Kidney epithelial cell (primary cell): ENCODE measurements around the gene TP53RK. TPM values are rescaled to one million over a fixed set of nuclear protein-coding genes. Genes with fewer than 3 reads are reported as not detected.

ENCODE experiments used
- DNase-seq: peaks from one replicate; pipeline ENCODE4 v3.0.0-alpha.2; 2010; ENCODE audit warnings: low read depth
- H3K27me3 ChIP-seq: 2 replicates; pipeline ENCODE4 v1.6.0; 2011; ENCODE audit warnings: low read length; ENCODE audit not compliant: control insufficient read depth, insufficient read depth
- H3K36me3 ChIP-seq: 2 replicates; pipeline ENCODE4 v1.5.1; 2011; ENCODE audit warnings: low read length; ENCODE audit not compliant: control insufficient read depth, insufficient read depth
- H3K4me3 ChIP-seq: 2 replicates; pipeline ENCODE4 v1.5.1; 2011; ENCODE audit warnings: low read depth, mild to moderate bottlenecking, control low read depth, low read length
- total RNA-seq: library from RNA; depleted of rRNA; stranded (reverse); fragments of >200 nt; gene quantifications from 2 replicates; pipeline ENCODE4 v1.2.3, GENCODE V29; 2015
- TF ChIP-seq, protein P1 (sequence below): IDR thresholded peaks from 2 replicates; pipeline ENCODE4 v1.5.1; 2011; ENCODE audit warnings: mild to moderate bottlenecking, moderate library complexity, low read length, control low read depth, inconsistent platforms; ENCODE audit not compliant: insufficient read depth, poor library complexity, severe bottlenecking

Gene TP53RK
- total RNA-seq, 1 donor from 2014 or later = 20.5 TPM

GRCh38 chr20:46709459-46710152 is 20.4 kb upstream of the TP53RK start, which contains the start of gene SLC2A10:
SLC2A10 (plus strand) TSS chr20:46709649; CDS start chr20:46709737, 88 bp downstream.
- TF ChIP-seq, protein P1, sequence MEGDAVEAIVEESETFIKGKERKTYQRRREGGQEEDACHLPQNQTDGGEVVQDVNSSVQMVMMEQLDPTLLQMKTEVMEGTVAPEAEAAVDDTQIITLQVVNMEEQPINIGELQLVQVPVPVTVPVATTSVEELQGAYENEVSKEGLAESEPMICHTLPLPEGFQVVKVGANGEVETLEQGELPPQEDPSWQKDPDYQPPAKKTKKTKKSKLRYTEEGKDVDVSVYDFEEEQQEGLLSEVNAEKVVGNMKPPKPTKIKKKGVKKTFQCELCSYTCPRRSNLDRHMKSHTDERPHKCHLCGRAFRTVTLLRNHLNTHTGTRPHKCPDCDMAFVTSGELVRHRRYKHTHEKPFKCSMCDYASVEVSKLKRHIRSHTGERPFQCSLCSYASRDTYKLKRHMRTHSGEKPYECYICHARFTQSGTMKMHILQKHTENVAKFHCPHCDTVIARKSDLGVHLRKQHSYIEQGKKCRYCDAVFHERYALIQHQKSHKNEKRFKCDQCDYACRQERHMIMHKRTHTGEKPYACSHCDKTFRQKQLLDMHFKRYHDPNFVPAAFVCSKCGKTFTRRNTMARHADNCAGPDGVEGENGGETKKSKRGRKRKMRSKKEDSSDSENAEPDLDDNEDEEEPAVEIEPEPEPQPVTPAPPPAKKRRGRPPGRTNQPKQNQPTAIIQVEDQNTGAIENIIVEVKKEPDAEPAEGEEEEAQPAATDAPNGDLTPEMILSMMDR = peak; percentile 4
- peak within 1 kb of the TSS; percentile 59 for H3K4me3 ChIP-seq
- no peaks in the 10 kb centered on the region for H3K27me3 ChIP-seq
- no peaks in the 10 kb centered on the region for H3K36me3 ChIP-seq
- no peak for DNase-seq

DNA sequence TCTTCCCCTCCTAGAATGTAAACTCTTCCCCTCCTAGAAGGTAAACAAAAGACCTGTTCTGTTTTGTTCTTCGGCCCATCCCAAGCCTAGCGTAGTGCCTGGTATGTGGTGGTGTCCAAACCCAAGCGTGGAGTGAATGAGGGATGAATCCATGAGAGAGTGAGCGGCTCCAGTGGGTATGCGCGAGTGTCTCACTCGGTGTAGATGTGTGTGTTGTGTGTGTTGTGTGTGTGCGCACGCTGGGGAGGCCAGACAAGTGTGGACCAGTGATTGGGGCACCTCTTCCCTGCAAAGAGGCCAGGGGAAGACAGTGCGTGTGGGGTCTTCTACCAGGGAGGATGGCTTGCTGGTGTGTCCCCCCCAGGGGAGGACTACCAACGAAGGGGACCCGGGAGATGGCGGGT is 19.8 kb upstream of the TP53RK start:
- TF ChIP-seq, protein P1 = no peak
- Histone ChIP-seq H3K4me3 (peak overlapping the region; percentile 59), H3K36me3 (no peaks in the 10 kb centered on the region), H3K27me3 (no peaks in the 10 kb centered on the region)
- no peak for DNase-seq

DNA sequence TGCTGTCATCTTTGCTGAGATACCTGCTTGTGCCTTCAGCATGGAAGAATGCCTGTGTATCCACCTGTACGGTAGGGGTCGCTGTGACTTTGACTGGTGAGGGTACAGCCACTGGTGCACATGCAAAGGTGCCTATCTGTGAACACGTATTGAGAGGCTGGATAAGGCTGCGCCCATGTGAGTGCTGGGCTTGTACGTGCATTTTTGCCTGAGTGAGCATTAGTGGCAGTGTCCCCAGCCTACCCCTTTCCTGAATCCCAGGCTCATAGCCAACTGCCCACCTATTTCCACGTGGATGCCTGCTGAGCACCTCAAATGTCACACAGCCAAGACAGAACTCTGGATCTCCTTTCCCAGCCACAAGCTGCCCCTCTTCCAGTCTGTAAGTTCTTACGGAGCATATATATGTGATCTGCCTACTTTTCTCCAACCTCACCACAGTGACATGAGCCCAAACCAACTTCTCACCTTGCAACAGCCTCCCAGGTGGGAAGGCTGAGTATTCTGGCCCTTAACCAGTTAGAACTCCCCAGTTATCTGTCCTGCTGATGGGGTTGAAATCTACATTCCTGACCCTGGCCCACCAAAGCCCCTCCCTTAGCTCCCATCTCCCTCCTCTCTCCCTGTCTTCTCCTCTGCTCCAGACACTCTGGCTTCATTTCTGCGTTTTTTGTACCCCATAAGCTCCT is 19.1 kb upstream of the TP53RK start:
- TF ChIP-seq, protein P1 = peak; percentile 39
- no peaks in the 10 kb centered on the region for H3K36me3 ChIP-seq
- no peak for DNase-seq
- H3K4me3 ChIP-seq = no peak overlapping the region
- H3K27me3 ChIP-seq = no peaks in the 10 kb centered on the region

GRCh38 chr20:46706242-46706641 is 17.0 kb upstream of the TP53RK start:
- no peaks in the 10 kb centered on the region for H3K27me3 ChIP-seq
- no peaks in the 10 kb centered on the region for H3K36me3 ChIP-seq
- no peak overlapping the region for H3K4me3 ChIP-seq
- TF ChIP-seq, protein P1 = no peak
- DNase-seq = no peak

DNA sequence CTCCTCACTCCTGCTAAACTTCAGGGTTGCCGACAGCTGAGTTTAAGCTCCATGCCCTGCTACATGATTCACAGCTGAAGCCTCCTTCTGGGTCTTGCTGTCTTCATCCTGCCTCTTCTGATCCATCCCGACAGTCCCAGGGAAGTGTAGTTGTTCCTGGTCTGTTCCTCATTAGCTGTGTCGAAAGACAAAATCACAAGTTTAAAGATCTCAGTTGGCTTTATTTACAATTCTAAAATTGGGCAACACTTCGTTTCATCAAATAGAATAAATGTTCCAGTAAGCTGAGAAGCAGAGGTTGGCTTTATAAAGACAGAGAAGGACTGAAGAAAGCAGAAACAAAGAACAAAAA is 16.1 kb upstream of the TP53RK start:
- TF ChIP-seq, protein P1 = no peak
- DNase-seq = no peak
- Histone ChIP-seq H3K27me3 (peaks cover 2% of the 10 kb centered on the region), H3K36me3 (no peaks in the 10 kb centered on the region), H3K4me3 (no peak overlapping the region)
